ENCODE measurements around the gene SUN3. TPM values are rescaled to one million over a fixed set of nuclear protein-coding genes. Genes with fewer than 3 reads are reported as not detected.
"Not testable (repeated sequence)": the region's sequence is repeated elsewhere in the genome, so short reads cannot be mapped to it uniquely, and the experiment has no call there.

Gene SUN3
- polyA plus RNA-seq, 5 donors, result 0.25 to 0.53 (median 0.33) TPM; not detected in 1

DNA sequence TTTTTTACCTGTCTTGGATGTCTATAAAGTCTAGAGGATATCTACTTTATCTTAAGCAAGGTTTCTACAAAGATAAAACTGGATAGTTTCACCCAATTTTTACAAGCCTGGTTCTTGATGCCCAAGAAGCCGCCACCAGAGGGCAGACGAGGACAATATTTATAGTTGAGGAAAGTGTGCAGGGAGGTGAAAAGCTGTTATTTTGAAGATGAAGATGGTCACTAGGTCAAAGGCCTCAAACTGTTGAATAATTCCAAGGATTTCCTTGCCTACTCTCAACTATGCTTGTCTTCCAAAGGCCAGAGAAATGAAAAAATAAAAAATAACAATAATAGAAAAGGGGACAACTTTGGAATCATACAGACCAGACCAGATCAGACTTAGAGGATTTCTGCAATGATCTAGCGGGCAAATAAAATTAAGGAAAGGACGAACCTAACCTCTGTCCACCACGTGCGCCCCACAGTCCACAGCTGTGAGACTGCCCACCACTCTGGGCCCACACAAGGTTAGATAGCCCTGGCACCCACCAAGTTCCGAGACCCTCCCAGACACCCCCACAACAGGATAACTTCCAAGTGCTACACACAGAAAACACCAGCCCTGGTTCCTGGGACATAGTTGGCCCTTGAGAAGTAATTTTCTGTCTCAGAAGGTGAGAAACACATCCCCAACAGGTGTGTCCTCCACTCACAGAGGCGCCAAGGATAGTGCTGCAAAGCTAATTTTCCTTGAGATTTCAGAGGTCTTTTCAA lies 83.5 kb downstream of the SUN3 start:
- peak; percentile 31 to 54 for DNase-seq

DNA sequence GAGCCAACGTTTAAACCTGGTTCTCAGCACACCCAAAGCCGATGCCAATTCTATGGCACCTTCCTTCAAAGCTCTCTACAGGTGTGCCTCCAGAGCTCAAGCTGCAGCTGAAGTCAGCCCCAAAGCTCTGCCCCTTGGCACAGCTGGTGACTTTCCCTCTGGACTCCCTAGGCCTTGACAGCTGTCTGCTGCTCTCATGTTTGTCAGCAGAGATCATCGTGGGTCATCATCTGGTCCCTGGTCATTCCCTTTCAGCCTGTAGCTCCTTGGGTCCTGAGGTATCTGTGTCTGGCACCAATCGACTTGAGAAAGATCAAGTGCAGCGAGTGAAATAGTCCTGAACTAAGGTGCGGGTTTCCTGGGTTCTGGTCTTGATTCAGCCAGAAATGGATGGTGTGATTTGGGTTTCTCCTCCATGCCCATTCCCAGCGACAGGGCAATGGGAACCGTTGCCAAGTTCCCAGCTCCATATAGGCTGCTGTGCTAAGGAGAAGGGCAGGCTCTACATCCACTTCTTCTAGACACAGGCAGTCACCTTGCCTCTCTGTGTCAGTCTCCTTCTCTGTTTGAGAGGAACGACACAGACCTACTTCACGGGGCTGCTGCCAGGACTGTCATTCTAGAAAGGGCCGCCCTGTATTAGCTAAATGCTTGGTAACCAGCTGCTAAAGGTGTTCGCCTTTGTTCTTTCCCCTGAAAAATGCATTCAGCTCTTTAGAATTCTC lies 84.2 kb downstream of the SUN3 start:
- no peak for DNase-seq

DNA sequence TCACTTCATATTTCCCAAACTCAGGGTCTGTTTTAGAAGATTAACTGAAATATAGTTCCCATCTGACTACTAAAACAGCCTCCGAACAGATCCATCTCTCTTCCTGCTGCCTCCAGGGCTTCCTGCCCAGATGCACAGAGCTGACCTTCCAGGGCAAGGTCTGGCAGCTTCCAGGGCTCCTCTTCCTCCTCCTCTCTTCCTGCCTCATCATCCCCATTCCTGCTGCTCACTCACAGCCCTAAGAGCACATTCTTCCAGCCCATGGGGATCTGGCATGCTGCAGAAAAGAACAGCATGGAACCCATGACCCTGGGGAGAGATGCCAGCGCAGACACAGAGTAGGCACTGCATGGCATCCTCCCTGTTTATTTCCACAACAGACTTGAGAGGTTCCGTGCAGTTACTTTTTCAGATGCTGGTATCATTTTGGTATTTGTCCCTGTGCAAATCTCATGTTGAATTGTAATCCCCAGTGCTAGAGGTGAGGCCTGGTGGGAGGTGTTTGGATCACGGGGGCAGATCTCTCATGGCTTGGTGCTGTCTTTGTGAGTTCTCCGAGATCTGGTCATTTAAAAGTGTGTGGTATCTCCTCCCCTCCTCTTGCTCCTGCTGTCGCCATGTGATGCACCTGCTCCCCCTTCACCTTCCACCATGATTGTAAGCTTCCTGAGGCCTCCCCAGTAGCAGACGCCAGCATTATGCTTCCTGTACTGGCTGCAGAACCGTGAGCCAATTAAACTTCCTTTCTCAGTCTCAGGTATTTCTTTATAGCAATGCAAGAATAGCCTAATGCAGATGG lies 85.0 kb downstream of the SUN3 start:
- no peak for DNase-seq

DNA sequence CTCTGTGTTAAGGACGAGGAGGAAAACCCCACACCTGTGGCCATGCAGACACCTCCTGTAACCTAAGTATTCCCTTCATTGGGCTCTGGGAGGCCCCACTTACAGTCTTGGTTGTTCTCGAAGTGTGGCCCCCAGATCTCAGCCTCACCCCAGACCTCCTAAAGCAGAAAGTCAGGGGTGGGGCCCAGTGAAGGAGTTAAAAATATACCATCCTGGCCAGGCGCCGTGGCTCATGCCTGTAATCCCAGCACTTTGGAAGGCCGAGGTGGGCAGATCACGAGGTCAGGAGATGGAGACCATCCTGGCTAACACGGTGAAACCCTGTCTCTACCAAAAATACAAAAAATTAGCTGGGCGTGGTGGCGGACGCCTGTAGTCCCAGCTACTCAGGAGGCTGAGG lies 86.3 kb downstream of the SUN3 start:
- DNase-seq, result not testable (repeated sequence)

DNA sequence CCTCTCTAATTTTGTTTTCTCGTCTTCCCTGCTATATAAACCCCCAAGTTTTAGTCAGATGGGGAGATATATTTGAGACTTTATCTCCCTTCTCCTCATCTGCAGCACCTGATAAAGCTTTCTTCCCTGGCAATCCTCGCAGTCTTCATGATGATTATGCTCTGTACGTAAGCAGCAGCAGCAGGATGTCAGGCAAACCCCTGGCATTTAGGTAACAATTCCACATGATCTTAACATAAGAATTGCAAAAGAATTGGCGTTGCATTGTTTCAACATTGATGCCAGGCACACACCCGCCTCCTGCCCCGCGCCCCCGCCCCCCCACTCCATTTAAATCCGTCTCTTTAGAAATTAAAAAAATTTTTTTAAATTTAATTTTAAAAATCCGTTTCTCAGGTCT lies 86.8 kb downstream of the SUN3 start:
- no peak for DNase-seq

DNA sequence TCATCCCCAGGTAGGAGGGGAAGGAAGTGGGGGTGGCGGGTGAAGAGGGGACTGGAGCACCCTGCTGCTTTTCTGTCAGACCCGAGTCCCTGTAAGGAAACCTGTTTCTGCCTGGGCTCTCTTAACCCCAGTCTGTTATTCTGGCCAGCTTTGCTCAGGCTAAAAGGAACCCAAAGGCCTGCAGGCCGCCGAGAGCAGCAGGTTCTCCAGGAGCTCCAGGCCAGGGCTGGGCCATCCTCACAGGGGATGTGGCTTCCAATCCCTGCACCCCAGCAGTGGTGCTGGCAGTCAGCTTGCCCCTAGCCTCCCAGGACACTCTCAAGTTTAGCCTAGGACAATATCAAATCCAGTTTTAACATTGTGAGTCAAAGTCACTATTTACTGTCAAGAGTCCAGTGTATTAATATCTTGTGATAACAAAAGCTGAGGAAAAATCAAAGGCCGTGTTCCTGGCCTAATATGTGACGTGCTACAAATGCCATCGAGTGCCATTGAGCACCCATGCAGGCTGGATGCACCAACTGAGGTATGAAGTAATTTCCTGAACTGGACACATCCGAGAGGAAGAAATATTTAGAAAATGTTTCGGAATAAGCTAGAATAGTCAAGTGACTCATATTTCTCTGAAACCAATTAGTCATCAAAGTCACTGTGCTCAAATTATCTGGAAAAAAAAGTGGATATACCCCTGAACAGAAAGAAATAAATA lies 87.6 kb downstream of the SUN3 start:
- DNase-seq, result no peak

DNA sequence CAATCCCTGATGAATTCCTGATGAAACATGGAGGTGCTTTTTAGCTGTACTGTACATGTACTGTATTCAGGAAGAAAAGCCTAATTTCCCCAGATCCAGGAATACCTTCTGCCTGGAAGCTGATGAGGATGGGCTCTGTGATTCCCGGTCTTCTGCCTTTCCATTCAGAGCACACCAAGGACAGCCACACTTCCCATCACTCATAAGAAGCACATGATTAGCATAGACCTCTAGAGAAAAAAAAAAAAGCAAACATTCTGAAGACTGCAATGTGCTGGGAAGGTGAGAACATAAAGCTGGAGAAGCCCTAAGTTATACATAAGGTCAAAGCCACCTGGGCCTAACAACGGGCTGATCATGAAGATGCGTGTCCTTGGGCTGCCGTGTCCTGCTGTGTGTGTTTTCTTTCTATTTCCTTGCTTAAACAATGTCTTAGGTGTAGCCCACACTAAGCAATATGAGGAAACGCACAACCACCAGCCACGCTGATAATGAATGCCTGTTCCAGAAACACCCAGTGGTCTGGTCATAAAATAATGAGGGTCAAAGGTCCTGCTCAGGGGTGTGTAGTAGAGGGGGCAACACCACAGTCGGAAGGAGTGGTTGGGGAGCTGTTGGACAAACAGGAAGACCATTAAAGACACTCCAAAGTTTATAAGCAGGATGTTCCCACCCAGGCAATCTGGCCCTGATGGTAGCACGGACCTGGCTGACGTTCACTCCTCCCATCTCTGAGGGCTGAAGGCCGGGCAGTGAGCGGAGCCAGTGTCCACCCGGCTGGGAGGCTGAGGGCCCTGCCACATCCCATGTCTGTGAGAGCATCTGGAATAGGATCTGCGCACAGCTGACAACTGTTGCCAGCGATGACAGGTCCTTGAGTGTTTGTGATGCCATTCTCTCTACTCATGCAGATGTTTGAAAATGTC lies 88.6 kb downstream of the SUN3 start:
- DNase-seq, result no peak

DNA sequence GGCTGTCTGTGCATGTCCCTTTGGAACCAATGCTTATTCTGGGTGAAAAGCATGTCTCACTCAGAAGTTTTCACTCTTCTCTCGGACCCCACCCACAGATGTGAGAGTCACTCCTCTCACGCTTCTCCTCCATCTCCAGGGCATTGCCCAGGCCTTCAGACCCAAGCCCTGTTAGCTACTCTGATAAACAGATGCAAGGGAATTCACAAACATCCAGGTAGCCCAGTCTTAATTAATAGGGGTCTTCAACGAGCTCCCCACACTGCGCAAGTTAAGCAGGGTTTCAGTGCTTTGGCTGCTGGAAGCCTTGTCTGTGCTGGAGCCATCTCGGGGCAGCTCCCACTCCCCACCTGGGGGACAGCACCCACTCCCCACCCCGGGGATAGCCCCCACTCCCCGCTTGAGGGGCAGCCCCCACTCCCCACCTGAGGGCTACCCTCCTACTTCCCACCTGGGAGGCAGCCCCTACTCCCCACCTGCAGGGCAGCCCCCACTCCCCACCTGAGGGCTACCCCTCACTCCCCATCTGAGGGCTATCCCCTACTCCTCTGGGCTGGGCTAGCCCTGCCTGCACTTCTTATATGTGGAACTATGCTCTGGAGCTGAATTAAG lies 89.4 kb downstream of the SUN3 start:
- no peak for DNase-seq

DNA sequence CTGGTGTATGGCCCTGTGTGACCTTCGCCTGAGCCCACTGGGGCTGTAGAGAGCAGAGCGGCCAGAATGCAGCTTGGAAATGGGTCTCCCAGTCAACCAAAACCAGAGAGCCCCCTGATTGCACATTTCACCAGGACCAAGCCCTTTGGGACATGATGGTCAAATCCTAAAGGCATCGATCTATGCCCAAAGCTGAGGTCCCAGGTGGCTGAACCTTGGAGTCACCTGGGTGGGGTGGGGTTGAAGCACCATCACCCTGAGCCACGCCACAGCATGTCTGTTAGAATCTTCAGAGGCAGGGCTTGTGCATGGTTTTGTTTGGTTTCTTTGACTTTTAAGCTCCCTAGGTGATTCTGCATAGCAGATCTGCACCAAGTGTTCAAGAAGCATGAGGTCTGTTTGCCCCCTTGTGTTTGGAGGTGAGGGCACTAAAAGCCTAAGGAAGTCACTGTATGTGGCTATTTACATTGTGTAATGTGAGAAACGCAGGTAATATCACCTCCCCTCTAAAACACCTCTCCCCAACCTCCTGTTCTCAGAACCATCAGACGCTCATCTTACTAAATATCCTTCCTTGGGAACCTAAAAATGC lies 90.2 kb downstream of the SUN3 start:
- DNase-seq, result no peak

DNA sequence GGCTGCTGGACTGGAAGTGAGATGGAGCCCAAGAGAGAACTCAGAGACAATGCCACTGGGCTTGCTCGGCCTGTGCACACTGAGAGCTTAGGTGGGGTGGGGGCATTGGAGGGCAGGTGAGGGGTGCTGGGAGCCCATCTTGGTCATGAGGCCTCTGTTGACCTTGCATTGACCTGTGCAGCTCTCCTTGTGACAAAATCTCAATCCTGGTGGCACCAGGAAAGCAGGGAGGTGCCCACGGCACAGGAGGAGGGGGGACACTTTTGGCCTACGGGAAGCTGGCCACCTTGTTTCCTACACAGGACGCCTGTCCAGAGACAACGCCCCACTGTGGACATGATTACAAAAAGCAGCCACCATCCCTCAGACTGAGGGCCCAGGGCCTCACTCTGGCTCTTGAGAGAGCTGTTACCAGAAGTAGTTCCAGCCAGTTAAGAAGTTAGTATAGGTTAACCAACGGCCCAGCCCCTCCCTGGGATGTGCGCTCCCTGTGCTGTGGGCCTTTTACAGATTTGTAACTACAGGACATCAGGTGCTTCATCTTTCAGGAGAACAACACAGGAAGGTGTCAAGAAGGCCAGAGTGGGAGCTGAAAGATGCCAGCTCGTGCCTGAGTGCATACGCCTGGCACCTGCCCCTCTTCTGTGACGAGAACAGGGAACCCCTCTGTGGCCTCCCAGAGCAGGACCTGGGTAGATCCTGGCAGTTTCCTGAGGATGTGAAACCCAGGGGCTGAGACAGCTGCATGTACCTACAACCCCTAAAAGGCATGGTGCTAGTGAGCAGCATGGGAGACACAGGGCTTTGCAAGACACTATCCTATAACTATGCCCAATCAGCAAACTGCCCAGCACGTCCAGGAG lies 91.0 kb downstream of the SUN3 start:
- DNase-seq, result no peak

Other genes starting within 250 kb of the SUN3 start
- gene PKD1L1, start 80.6 kb downstream of the SUN3 start, polyA plus RNA-seq (ENCODE audit: insufficient read depth in 1 of 5, insufficient read length in 5 of 5, low replicate concordance in 1 of 5), result under 1 TPM; 0.20 to 0.54 (median 0.28) TPM
- gene HUS1, start 49.5 kb downstream of the SUN3 start, polyA plus RNA-seq (ENCODE audit: insufficient read depth in 1 of 5, insufficient read length in 5 of 5, low replicate concordance in 1 of 5), result 10 to 100 TPM; 18.4 to 31.2 (median 28.9) TPM
- gene C7orf57, start 6.4 kb upstream of the SUN3 start, polyA plus RNA-seq (ENCODE audit: insufficient read depth in 1 of 5, insufficient read length in 5 of 5, low replicate concordance in 1 of 5), result 1 to 10 TPM; 1.4 to 4.4 (median 2.7) TPM
- gene UPP1, start 60.2 kb upstream of the SUN3 start, polyA plus RNA-seq (ENCODE audit: insufficient read depth in 1 of 5, insufficient read length in 5 of 5, low replicate concordance in 1 of 5), result 10 to 100 TPM in 2 of 5 donors, 1 to 10 TPM in 3; 8.5 to 10.9 (median 10.0) TPM
- gene ABCA13, start 142.4 kb upstream of the SUN3 start, polyA plus RNA-seq (ENCODE audit: insufficient read depth in 1 of 5, insufficient read length in 5 of 5, low replicate concordance in 1 of 5), result 1 to 10 TPM in 4 of 5 donors, under 1 TPM in 1; 0.64 to 2.2 (median 1.4) TPM